ENCODE measurements around the gene CFAP97D2.
"Not testable (repeated sequence)": the region's sequence is repeated elsewhere in the genome, so short reads cannot be mapped to it uniquely, and the experiment has no call there.

Gene CFAP97D2

GRCh38 chr13:114155320-114155719 lies 23.7 kb upstream of the CFAP97D2 start:
- DNase-seq, result no peak
- Mint-ChIP-seq H3K27me3 (ENCODE audit: low read depth, poor library complexity) (peaks cover 18% of the 10 kb centered on the region), H3K36me3 (ENCODE audit: low read depth) (no peaks in the 10 kb centered on the region), H3K27ac (no peak overlapping the region), H3K4me3 (no peak overlapping the region), H3K4me1 (peaks cover 17% of the 10 kb centered on the region), H3K9me3 (no peaks in the 10 kb centered on the region)
- TF ChIP-seq, protein P1, sequence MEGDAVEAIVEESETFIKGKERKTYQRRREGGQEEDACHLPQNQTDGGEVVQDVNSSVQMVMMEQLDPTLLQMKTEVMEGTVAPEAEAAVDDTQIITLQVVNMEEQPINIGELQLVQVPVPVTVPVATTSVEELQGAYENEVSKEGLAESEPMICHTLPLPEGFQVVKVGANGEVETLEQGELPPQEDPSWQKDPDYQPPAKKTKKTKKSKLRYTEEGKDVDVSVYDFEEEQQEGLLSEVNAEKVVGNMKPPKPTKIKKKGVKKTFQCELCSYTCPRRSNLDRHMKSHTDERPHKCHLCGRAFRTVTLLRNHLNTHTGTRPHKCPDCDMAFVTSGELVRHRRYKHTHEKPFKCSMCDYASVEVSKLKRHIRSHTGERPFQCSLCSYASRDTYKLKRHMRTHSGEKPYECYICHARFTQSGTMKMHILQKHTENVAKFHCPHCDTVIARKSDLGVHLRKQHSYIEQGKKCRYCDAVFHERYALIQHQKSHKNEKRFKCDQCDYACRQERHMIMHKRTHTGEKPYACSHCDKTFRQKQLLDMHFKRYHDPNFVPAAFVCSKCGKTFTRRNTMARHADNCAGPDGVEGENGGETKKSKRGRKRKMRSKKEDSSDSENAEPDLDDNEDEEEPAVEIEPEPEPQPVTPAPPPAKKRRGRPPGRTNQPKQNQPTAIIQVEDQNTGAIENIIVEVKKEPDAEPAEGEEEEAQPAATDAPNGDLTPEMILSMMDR (IDR thresholded peaks at IDR 0.05), result no peak

DNA sequence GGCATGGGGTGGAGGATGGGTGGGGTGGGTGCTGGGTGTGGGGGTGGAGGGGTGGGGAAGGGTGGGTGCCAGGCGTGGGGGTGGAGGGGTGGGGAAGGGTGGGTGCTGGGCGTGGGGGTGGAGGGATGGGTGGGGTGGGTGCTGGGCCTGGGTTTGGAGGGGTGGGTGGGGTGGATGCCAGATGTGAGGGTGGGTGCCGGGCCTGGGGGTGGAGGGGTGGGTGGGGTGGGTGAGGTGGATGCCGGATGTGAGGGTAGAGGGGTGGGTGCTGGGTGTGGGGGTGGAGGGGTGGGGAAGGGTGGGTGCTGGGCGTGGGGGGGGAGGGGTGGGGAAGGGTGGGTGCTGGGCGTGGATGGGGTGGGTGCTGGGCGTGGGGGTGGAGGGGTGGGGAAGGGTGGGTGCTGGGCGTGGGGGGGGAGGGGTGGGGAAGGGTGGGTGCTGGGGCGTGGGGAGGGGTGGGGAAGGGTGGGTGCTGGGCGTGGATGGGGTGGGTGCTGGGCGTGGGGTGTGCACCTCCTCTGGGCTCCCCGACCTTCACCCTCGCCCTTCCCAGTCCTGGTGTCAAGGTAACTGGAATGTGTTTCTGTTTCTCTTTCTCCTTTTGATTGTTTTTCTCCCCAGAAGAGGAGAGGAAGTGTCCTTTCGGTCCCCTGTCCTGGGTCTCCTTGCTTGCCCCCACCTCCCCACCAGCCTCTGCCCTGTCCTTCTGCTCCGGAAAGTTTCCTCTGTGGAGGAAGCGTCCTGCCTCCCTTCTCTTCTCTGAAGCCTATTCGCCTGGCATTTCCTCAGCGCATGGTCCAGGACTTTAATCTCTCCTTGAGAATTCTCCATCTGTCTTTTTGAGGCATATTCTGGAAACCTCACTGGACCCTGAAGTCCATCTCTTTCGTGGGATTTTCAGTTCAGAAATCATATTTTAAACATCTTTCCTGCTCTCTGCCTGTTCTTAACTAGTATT lies 22.9 kb upstream of the CFAP97D2 start:
- DNase-seq, result no peak
- no peak overlapping the region for H3K27ac Mint-ChIP-seq

GRCh38 chr13:114157869-114158495 lies 21.1 kb upstream of the CFAP97D2 start:
- no peak for DNase-seq
- Mint-ChIP-seq H3K9me3 (no peaks in the 10 kb centered on the region), H3K27ac (no peak overlapping the region), H3K36me3 (ENCODE audit: low read depth) (no peaks in the 10 kb centered on the region), H3K4me1 (peaks cover 33% of the 10 kb centered on the region), H3K27me3 (ENCODE audit: low read depth, poor library complexity) (peaks cover 23% of the 10 kb centered on the region), H3K4me3 (no peak overlapping the region)
- TF ChIP-seq, protein P1 (IDR thresholded peaks at IDR 0.05), result no peak

More for the DNA sequence above, 22.9 kb upstream of the CFAP97D2 start:
- H3K4me3 Mint-ChIP-seq, result no peak overlapping the region
- peaks cover 26% of the 10 kb centered on the region for H3K27me3 Mint-ChIP-seq (ENCODE audit: low read depth, poor library complexity)
- no peaks in the 10 kb centered on the region for H3K9me3 Mint-ChIP-seq
- no peaks in the 10 kb centered on the region for H3K36me3 Mint-ChIP-seq (ENCODE audit: low read depth)
- TF ChIP-seq, protein P1 (IDR thresholded peaks at IDR 0.05), result no peak
- peaks cover 17% of the 10 kb centered on the region for H3K4me1 Mint-ChIP-seq

- Mint-ChIP-seq H3K4me1 (peaks cover 30% of the 10 kb centered on the region), H3K27me3 (ENCODE audit: low read depth, poor library complexity) (peaks cover 22% of the 10 kb centered on the region)
- not testable (repeated sequence) for H3K4me3 Mint-ChIP-seq; H3K9me3 Mint-ChIP-seq; DNase-seq; H3K36me3 Mint-ChIP-seq (ENCODE audit: low read depth); H3K27ac Mint-ChIP-seq
Observed at GRCh38 chr13:114158869-114159666, 20.0 kb upstream of the CFAP97D2 start.

GRCh38 chr13:114161028-114161556 lies 18.0 kb upstream of the CFAP97D2 start:
- DNase-seq, result no peak
- H3K27me3 Mint-ChIP-seq (ENCODE audit: low read depth, poor library complexity), result peaks cover 22% of the 10 kb centered on the region
- no peak overlapping the region for H3K27ac Mint-ChIP-seq
- H3K4me1 Mint-ChIP-seq, result peaks cover 42% of the 10 kb centered on the region
- TF ChIP-seq, protein P1 (IDR thresholded peaks at IDR 0.05), result no peak
- H3K9me3 Mint-ChIP-seq, result no peaks in the 10 kb centered on the region
- no peaks in the 10 kb centered on the region for H3K36me3 Mint-ChIP-seq (ENCODE audit: low read depth)
- H3K4me3 Mint-ChIP-seq, result no peak overlapping the region

Measured in nephron progenitor cell (in vitro differentiated cells).